GM12872 (cell line): Measurements from ENCODE around the gene LRP5.

ENCODE experiments used
- TF ChIP-seq, protein P1 (sequence below): IDR thresholded peaks from 3 replicates; pipeline ENCODE4 v1.5.1; 2011; ENCODE audit warnings: low read depth, mild to moderate bottlenecking, low read length, moderate library complexity; ENCODE audit not compliant: insufficient read depth

Gene LRP5

GRCh38 chr11:68303982-68304780 lies 8.2 kb upstream of the LRP5 start:
- TF ChIP-seq, protein P1, sequence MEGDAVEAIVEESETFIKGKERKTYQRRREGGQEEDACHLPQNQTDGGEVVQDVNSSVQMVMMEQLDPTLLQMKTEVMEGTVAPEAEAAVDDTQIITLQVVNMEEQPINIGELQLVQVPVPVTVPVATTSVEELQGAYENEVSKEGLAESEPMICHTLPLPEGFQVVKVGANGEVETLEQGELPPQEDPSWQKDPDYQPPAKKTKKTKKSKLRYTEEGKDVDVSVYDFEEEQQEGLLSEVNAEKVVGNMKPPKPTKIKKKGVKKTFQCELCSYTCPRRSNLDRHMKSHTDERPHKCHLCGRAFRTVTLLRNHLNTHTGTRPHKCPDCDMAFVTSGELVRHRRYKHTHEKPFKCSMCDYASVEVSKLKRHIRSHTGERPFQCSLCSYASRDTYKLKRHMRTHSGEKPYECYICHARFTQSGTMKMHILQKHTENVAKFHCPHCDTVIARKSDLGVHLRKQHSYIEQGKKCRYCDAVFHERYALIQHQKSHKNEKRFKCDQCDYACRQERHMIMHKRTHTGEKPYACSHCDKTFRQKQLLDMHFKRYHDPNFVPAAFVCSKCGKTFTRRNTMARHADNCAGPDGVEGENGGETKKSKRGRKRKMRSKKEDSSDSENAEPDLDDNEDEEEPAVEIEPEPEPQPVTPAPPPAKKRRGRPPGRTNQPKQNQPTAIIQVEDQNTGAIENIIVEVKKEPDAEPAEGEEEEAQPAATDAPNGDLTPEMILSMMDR = no peak

- TF ChIP-seq, protein P1 = no peak
These were observed 5.8 kb upstream of the LRP5 start for GRCh38 chr11:68306636-68307035.

DNA sequence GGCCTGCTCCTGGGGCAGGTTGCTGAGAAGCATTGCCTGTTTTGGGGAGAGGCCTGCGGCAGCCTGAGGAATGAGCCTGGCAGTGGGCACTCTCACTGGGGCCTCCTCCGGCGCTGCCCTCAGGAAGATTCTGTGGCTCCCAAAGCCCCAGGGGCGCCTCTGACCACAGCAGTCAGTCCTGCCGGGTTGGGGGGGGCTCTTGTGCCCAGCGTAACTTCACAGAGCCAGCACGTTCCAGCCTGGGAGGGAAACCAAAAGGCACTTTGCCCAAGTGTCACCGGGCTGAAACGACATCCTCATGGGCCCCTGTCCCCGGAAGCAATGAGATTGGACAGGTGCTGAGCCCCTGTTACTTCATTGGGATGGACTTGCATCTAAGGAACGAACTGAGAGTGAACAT lies 4.3 kb upstream of the LRP5 start:
- TF ChIP-seq, protein P1 = no peak

- TF ChIP-seq, protein P1 = no peak
These were observed 2.7 kb upstream of the LRP5 start for GRCh38 chr11:68309621-68310185.

- TF ChIP-seq, protein P1 = no peak
These were observed 953 bp upstream of the LRP5 start for GRCh38 chr11:68311160-68312116.

DNA sequence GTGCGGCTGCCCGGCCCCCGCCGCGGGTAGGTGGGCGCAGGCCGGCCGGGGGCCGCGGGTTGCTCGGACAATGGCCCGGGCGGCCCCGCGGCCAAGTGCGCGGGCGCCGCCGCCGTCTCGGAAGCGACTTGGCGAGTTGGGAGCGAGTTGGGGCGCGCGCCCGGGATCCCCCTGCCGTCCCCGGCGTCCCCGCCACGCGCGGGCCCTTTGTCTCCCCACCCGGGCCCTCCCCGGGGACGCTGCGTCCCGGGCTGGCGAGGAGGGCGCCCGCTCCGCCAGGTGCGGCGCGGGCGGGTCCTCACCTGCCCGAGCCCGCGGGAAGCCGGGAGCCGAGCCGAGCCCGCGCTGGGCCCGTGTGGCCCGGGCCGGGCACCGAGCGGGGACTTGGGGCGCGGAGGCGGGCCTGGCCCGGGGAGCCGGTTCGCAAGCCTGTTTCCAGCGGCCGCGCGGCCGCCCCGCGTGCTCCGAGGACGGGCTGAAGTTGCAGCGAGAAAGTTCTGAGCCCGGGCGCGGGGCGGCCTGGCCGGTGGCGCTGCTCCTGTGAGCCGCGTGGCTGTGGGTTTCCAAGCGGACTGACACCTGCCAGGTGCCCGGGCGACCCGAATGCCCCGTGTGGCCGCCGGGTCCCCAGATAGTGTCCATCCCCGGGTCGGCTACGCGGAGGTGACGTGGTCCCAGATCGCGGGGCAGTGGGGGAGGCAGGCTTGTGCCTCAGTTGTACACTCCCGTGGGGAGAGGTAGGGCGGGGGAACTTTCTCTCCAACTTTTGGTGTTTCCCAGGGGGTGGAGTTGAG lies 586 bp downstream of the LRP5 start:
- TF ChIP-seq, protein P1 = no peak
